HG02610 (cell line): Measurements from ENCODE around the gene PTGDS.

Experiments used
- ATAC-seq: cut with Tn5 transposase; IDR thresholded peaks from one replicate; pipeline ENCODE4 v1.9.1; 2021; ENCODE audit warnings: mild to moderate bottlenecking, moderate library complexity; ENCODE audit not compliant: unreplicated experiment

PTGDS gene

DNA sequence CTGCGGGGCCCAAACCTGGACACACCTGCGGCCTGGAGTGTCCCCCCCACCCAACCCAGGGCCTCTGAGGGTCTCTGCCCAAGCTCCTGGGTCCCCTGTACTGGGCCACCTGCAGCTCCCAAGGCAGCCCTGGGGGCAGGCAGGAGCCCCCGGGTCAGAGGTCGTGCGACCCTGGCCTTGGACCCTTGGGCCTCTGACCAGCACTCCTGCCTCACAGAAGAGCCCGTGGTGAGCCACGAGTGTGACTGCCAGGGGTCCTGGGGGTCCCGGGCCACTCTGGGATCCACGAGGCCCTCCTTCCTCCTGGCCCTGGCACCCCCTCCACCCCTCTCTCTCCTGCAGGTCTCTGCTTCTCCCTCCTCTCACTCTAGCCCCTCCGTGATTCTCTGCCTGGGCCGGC, 5.0 kb upstream of the PTGDS start:
- ATAC-seq, result no peak

DNA sequence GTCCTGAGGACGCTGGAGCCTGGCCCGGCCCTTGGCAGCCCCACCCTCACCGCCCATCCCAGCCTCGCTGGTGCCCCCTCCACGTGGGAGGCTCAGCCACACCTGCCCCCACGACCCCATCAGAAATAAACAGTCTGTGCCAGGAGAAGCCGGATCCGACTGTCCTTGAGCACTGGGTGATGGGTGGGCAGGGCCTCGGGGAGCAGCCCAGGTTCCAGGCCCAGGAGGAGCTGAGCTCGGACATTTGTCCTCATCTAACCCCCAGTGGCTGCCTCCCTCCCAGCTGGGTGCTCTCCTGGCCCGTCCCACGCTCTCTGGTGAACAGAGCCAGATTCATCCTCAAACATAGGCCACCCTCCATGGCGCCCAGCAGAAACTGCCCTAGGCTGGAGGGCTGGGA, 4.6 kb upstream of the PTGDS start:
- no peak for ATAC-seq

DNA sequence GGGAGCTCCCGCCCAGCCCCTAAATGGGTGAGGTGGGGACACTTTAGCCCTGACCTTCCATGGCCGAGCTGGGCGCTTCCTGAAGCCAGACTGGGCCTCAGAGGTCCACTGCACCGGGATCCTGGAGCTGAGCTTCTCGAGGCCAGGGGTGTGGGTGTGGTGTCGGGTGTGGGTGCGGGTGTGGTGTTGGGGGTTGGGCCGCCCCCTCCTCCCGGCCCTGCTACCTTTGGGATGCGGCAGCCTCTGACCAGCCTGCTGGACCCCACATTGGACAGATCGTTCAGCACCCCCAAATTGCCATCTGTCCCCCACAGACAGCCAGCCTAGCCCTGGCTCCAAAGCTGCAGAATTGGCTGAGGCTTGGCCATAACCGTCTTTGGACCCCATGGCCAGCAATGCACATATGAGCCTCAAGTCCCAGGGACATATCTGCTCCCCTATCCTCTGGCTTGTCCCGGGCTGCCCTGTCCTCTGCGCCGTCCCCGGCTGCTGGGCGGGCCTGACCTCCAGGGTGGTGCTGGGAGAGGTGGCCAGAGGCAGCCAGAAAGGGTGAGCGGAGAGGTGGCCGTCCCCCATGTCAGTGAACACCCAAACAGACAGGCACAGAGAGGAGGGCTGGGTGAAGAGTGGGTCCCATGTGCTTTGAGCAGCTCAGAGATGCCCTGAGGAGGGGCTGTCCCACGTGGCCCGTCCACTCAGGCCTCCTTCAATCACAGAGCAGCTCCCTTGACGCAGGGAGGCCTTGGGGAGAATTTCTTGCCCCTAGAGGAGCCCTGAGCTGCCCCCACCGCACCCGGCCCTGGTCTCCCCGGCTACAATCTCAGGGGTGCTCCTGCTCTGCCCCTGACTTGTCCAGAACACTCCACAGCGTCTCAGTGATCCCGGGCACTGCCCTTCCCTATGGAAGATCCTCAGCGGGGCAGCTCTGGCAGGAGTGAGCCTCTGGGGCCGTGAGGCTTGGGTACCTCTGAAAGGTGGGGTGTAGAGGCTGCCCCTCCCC, 3.4 kb upstream of the PTGDS start:
- ATAC-seq, result no peak

DNA sequence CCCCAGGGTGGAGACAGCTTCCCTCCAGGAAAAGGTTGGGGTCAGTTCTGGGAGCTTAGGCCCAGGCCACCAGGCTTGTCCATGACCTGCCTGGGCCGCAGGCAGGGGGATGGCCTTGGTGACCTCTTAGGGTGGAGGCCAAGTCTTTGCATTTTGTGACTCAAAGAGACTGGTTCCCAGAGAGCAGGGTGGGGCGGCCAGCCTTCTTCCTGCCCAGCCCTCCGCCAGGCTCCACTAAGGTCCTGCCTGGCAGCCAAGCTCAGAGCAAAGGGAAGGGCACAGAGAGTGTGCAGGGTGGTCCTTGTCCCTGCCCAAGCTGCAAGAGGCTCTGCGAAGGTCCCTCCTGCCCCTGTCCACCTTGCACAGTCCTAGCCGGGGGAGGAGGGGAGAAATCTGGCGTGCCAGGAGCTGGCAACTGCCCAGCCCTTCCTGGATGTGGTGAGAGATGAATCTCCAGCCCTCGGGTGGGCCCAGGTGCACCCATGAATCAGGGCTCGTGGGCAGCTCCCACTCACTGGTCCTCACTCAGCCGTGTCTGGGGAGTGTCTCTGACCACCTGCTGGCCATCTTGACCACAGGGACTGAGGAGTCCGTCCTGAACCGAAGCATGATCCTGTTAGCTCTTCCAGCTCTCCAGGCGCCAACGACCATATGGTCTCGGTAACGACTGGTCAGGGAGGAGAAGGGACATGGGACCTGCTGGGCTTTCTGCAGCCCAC, 2.3 kb upstream of the PTGDS start:
- ATAC-seq, result no peak

DNA sequence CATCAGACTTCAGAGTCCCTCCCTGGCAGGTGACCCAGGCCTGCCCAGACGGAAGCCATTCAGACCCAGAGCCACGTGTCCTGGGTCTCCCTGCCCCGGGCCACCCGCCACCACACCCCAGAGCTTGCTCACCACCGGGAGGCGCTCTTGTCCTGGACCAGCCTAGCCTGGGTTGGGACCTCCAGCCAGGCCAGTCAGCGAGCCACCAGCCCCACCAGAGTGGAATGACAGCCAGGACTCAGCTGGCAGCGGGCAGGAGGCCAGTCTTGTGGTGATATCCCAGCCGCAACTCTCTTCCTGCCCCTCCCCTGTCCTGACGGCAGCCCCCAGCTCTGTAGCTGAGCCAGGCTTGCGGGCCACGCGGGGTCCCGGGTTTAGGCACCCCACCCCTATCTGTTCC, 1.7 kb upstream of the PTGDS start:
- ATAC-seq, result no peak

DNA sequence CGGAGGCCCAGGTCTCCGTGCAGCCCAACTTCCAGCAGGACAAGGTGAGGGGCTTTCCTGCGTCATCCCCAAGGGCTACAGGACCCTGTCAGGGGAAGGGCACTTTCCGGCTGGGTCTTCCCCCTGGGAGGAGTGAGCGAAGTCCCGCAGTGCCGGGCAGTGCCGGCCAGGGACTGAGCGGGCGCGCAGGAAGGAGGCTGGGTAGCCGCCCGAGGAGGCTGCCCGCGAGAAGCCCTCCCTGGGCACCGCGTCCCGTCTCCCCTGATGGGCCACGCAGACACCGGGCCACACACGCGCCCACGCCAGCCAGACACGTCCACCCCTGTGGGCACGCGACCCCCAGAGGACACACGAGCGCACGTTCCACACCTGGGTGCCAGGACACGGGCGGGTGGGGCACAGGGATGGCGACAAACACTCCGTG, 357 bp downstream of the PTGDS start:
- no peak for ATAC-seq

DNA sequence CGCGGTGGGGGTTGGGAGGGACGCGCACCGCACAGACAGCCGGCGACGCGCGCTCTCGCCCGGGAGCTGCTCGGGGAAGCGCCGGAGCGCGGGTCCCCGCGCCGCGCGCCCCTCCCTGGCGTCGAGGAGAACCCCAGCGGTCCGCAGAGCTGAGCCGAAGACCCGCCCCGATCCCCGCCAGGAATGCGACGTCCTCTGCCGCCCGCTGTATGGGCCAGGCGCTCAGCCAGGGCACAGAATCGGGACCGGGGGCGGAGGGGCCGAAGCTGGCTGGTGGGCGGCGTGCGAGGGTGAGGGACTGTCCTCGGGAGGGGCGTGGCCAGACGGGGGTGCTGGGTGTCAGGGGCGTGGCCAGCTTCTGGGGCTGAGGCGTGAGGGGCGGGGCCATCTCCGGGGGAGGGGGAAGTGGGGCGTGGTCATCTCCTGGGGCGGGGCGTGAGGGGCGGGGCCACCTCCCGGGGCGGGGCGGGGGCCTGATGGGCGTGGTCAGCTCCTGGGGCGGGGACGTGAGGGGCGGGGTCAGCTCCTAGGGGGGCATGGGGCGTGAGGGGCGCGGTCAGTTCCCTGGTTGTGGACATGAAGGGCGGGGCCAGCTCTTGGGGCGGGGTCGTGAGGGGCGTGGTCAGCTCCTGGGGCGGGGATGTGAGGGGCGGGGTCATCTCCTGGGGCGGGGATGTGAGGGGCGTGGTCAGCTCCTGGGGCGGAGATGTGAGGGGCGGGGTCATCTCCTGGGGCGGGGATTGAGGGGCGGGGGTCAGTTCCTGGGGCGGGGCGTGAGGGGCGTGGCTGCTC, 965 bp downstream of the PTGDS start:
- ATAC-seq, result no peak

DNA sequence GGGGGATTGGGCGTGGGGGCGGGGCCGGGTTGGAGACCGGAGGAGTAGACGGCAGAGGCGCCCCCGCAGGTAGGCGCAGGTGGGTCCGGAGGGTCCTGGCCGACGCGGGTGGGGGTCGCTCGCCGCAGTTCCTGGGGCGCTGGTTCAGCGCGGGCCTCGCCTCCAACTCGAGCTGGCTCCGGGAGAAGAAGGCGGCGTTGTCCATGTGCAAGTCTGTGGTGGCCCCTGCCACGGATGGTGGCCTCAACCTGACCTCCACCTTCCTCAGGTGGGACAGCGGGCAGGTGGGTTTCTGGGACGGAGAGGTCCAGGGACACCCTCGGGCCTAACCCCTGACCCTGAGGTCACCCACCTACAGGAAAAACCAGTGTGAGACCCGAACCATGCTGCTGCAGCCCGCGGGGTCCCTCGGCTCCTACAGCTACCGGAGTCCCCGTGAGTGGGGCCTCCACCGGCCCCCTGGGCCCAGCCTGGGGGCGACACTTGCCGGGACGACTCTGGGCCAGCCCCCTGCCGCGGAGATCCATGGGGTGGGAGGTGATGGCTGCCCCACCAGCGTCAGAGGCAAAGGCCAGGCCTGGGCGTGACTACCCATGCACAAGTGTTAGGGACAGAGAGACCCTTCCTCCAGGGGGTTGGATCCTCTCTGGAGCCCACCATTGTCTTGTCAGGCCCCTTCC, 1.7 kb downstream of the PTGDS start:
- ATAC-seq, result no peak

DNA sequence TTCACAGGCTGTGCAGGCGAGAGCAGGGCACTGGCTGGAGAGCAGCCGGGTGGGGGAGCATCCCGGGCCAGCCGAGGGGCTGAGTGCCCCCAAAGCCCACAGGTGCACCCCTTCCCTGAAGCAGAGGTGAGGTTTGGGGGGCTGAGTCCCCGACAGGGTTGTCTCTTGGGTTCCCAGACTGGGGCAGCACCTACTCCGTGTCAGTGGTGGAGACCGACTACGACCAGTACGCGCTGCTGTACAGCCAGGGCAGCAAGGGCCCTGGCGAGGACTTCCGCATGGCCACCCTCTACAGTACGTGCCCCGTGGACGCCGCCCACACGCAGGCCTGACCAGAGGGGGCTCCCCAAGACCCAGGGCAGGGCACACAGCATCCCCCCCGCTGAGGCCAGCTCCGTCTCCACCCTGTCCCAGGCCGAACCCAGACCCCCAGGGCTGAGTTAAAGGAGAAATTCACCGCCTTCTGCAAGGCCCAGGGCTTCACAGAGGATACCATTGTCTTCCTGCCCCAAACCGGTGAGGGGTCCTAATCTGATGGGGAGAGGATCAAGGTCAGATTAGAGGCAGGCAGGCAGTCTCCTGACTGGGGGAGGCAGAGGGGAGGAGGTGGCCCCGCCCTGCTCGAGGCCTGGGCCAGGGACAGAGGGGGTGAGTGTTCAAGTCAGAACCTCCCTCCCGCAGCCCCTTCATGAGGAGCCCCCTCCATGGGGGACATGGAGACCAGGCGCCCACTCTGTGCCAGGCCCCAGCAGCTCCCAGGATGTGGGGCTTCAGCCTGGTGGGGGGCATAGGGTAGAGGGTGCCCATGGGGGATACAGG, 2.7 kb downstream of the PTGDS start:
- no peak for ATAC-seq

DNA sequence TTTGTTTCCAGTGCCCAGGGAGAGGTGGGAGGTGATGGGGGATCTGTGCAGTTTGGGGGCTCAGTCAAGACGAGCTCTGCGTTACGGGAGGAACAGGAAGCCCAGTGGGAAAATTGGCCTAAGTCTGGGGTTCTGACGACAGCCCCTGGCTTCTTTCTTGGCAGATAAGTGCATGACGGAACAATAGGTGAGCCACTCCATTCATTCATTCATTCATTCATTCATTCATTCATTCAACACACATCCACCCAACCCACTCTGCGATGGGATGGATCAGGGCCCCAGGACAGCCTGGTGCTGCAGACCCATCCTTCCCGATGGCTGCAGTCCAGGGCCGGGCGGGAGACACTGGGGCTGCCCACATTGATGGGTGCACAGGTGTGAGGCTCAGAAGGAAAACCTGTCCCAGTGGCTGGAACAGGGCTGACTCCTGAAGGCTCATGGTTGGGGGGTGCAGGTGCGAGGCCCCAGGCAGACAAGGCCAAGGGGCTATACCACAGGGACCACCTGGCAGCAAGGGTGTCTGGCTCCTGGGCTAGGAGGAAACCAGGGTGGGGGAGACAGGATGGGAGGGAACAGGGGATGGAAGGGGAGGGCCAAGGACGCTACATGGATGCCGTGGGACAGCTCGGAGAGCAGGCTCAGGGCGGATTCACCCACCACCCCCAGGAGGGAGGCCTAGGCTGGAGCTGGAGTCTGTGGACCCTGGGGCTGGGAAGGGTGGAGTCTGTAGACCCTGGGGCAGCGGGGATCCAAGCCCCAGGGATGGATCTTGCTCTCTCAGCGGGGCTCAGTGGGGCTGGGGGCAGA, 3.6 kb downstream of the PTGDS start:
- ATAC-seq, result no peak

DNA sequence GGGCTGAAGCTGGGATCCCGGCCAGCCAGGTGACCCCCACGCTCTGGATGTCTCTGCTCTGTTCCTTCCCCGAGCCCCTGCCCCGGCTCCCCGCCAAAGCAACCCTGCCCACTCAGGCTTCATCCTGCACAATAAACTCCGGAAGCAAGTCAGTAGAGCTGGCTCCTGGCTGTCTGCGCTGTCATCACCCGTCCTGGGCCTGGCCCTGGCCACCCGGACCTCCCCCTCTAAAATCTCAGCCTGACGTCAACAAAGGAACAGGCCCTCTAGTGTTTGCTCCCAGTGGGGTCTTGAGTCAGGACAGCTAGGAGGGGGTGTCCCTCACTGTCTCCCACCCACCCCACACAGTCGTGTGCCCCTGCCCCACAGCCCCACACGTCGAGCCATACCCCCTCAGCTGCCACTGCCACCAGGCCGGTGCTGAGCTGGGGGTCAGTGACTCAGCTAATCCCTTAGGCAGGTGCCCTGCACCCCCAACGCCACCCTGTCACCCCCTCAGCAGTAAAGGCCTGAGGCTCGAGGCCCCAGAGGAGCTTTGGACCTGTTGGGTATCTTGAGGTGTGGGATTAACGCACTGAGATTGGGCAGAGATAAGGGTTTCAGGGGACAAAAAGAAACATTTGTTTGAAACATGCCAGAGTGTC, 4.4 kb downstream of the PTGDS start:
- no peak for ATAC-seq

DNA sequence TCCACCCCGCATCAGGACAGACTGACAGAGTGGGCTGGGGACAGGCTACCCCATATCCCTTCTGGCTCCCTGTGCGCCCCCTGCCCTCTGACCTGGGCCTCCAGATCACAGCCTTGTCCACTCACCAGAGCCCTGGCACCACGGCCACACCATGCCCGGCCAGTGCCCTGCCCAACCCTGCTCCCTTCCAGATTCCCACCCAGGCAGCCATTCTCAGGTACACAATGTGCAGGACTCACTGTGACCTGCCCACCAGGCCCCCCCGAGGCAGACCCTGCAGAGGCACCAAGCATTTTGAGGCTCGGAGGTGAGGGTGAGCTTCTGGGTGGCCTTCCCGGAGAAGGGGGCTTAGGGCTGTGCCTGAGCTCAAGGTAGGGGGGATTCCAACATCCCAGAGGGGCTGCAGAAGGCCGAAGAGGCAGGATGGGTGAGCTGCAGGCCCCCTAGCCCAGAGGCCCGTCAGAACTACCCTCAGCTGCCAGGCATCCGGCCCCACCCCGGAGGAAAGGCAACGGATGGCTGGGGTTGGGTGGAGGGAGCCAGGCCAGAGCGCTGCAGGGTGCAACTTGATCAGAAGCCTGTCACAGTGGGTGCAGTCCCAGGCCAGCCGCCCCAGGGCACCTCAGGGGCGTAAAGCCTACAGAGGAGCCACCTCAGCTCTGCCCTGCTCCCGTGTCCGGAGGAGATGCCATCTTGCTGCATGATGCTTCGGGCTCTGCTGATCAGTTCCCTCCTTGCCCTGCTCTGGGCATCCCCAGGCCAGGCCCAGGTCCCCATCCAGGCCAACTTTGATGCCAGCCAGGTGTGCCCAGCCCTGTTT, 5.1 kb downstream of the PTGDS start, which contains the start of gene LCNL1:
Gene LCNL1, plus strand, starts transcription at position 762 of the 820 bp plus-strand sequence. CDS start 594 bp downstream, outside the sequence.
- ATAC-seq, result no peak

DNA sequence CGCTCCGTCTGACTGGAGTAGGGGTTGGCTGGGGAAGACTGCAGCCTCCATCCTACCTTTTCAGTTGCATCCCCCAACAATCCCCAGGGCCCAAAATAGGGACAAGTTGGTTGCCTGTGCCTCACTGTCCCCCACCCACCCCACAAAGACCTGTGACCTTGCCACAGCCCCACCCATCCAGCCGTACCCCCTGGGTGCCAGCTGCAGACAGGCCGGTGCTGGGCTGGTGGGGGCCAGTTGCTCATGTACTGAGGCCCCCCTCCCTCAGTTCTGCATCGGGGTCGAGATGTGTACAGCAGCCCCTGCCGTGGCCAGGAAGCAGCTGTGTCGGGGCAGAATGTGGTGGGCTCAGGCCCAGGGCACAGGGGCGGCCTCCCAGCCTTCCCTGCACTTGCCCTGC, 5.9 kb downstream of the PTGDS start:
- no peak for ATAC-seq

DNA sequence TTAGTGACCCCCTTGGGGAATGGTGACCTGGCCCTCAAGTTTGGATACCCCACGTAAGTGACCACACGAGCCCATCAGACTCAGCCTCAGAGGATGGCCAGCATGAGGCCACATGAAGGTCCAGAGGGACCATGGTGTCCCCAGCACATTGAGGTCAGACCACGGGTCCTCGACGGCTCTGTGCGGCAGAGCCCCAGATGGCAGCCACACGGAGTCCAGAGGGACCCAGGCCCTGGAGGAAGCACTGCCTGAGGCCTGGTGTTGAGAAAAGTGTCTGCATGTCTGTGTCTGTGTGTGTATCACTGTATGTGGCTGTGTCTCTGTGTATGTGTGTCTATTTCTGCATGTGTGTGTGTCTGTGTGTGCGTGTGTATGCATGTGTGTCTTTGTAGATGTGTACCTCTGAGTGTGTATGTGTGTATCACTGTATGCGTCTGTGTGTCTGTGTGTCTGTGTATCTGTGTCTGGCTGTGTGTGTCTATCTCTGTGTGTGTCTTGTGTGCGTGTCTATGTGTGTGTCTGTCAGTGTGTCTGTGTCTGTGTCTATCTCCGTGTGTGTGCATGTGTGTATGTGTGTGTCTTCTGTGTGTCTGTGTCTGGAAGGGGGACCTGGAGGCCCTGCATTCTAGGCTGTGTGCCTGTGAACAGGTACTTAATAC, 6.5 kb downstream of the PTGDS start:
- ATAC-seq, result no peak

DNA sequence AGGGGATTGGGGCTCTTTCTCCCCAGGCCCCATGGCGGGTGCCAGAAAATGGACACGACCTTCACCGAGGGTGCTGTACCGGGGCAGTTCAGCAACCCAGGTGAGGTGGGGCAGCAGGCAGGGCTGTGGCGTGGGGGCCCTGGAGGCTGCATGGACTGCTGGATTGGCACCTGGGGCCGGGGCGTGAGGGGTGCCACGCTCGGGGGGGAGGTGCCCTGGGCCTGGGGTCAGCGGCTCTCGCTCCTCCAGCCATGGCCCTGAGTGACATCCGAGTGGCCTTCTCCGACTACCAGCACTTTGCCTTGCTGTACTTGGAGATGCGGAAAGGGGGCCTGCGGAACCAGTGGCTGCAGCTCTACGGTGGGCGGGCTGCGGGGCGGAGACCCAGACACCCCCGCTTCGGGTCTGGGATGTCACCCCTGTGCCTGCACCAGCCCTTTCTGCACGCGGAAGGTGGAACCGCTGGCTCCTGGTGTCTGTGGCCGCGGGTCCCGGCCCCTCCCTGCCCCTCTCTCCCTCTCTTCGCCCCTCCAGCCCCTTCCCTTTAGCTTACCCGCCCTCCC, 7.2 kb downstream of the PTGDS start:
- ATAC-seq, result no peak

DNA sequence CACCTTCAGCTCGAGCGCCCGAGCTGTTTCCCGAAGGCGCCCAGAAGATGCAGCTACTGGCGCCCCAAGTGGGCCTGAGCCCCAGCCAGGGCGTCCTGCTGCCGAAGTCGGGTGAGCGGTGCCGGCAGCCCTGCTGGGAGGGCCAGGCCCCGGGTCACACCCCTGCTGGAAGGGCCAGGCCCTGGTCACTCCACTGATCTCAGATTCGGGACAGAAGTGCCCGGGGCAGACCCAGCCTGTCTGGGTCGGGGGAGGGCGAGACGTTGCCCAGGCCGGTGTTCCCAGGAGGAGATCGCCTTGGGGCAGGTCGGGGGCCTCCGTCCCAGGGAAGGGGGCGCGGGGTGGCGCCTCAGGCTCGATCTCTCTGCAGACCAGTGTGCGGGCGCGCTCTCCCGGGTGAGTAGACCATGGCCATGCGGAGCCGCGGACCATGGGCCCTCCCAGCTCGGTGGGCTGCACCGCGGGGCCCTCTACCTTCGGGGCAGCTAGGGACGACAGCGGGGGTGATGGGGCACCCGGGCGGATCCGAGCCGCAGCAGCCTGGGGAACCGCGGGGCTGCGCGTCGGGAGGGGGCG, 7.8 kb downstream of the PTGDS start:
- ATAC-seq, result no peak
